Loucy (cell line): ENCODE results near the gene PRIMA1.

Source experiments
- H2AFZ ChIP-seq: fragments of 200-600 bp; sonication (generic); 2 replicates; pipeline ENCODE4 v1.6.0; 2016; ENCODE audit warnings: antibody characterized with exemption, mild to moderate bottlenecking, low read length, moderate library complexity
- H3F3A ChIP-seq: fragments of 200-600 bp; 2 replicates; pipeline ENCODE4 v1.6.0; 2016; ENCODE audit warnings: antibody characterized with exemption, low read depth, mild to moderate bottlenecking
- H3K27me3 ChIP-seq: fragments of 200-600 bp; sonication (generic); 2 replicates; pipeline ENCODE4 v1.6.1; 2014; ENCODE audit warnings: low read length, mild to moderate bottlenecking; ENCODE audit not compliant: insufficient read depth, poor library complexity, severe bottlenecking
- H3K36me3 ChIP-seq: fragments of 200-600 bp; sonication (generic); 2 replicates; pipeline ENCODE4 v1.6.1; 2016; ENCODE audit warnings: low read length; ENCODE audit not compliant: insufficient read depth
- H3K4me1 ChIP-seq: fragments of 200-600 bp; sonication (generic); 2 replicates; pipeline ENCODE4 v1.5.1; 2014; ENCODE audit warnings: low read length, mild to moderate bottlenecking; ENCODE audit not compliant: insufficient read depth, poor library complexity, severe bottlenecking
- H3K4me2 ChIP-seq: fragments of 200-600 bp; sonication (generic); 2 replicates; pipeline ENCODE4 v1.6.0; 2014; ENCODE audit warnings: antibody characterized with exemption, low read length, low read depth, mild to moderate bottlenecking; ENCODE audit not compliant: poor library complexity, severe bottlenecking
- H3K4me3 ChIP-seq: fragments of 200-600 bp; sonication (generic); 2 replicates; pipeline ENCODE4 v1.5.1; 2014; ENCODE audit warnings: low read length, mild to moderate bottlenecking, mixed read lengths; ENCODE audit not compliant: poor library complexity, severe bottlenecking
- H3K79me2 ChIP-seq: fragments of 200-600 bp; sonication (generic); 2 replicates; pipeline ENCODE4 v1.6.1; 2014; ENCODE audit warnings: low read length; ENCODE audit not compliant: insufficient read depth
- H3K9ac ChIP-seq: fragments of 200-600 bp; sonication (generic); 2 replicates; pipeline ENCODE4 v1.6.0; 2014; ENCODE audit warnings: mild to moderate bottlenecking, low read depth, low read length, moderate library complexity; ENCODE audit not compliant: poor library complexity, severe bottlenecking
- H3K9me2 ChIP-seq: fragments of 200-600 bp; sonication (generic); replicated peaks from 2 replicates; pipeline ENCODE4 v1.6.1; 2016; ENCODE audit warnings: low read depth, low read length, mixed read lengths
- H3K9me3 ChIP-seq: fragments of 200-600 bp; sonication (generic); 2 replicates; pipeline ENCODE4 v1.6.1; 2014; ENCODE audit warnings: mild to moderate bottlenecking, antibody characterized with exemption, low read length, low read depth; ENCODE audit not compliant: insufficient read depth
- H4K20me1 ChIP-seq: fragments of 200-600 bp; sonication (generic); 2 replicates; pipeline ENCODE4 v1.6.0; 2014; ENCODE audit warnings: antibody characterized with exemption, low read length, mild to moderate bottlenecking; ENCODE audit not compliant: insufficient read depth, poor library complexity, severe bottlenecking
- EZH2phosphoT487 ChIP-seq: fragments of 200-600 bp; IDR thresholded peaks from 2 replicates; pipeline ENCODE4 v1.6.1; 2018; ENCODE audit warnings: antibody characterized with exemption, mild to moderate bottlenecking, moderate library complexity, borderline replicate concordance
- TF ChIP-seq, protein P1 (sequence below): fragments of 200-600 bp; sonication (generic); conservative IDR thresholded peaks from 2 replicates; pipeline ENCODE4 v1.5.1; 2014; ENCODE audit warnings: mild to moderate bottlenecking, antibody characterized with exemption, low read length

The PRIMA1 gene

DNA sequence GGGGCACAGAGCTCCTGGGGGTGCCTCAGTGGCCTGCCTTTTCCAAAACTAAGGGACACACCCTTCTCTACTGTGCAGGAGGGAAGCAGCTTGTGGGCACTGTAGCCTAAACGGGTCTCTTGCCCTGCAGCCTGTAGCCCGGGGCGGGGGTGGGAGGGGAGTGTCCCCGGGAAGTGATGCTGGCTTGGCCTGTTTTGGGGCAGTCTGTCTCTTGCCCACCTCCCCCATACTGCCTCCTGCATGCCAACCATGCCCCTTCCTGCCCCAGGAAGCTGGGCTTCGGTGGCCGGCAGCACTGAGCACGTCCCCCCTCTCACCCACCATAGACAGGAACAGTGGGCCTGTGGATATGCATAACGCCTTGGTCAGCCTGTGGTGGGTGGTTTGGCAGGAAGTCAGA, 43.4 kb downstream of the PRIMA1 start:
- no peaks in the 10 kb centered on the region for H3K9me3 ChIP-seq

DNA sequence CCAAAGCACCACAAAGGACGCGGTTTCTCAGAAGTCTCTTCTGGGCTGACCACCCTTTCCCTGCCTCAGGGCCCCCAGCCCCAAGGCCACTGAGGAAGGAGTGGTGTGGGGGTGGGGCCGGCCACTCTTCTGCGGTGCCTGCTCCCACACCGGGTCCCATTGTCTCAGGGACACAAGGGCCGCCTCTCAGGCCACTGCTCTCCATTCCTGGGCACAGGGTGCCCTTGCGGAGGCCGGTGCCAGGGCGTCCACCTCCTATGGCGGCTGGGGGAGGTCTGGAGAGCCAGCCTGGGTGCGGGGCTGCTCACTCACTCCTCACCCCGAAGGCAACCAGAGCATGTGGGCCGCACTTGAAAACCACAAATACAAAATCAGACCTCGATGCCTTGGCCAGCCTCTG, 44.1 kb downstream of the PRIMA1 start:
- no peaks in the 10 kb centered on the region for H3K9me3 ChIP-seq
- H3K9ac ChIP-seq, result no peak overlapping the region
- no peak overlapping the region for H2AFZ ChIP-seq
- H3K4me3 ChIP-seq, result no peak overlapping the region
- H3K79me2 ChIP-seq, result no peaks in the 10 kb centered on the region
- H3K9me2 ChIP-seq, result no peaks in the 10 kb centered on the region
- H3F3A ChIP-seq, result no peaks in the 10 kb centered on the region
- no peaks in the 10 kb centered on the region for H3K36me3 ChIP-seq
- no peaks in the 10 kb centered on the region for H3K4me1 ChIP-seq
- TF ChIP-seq, protein P1, sequence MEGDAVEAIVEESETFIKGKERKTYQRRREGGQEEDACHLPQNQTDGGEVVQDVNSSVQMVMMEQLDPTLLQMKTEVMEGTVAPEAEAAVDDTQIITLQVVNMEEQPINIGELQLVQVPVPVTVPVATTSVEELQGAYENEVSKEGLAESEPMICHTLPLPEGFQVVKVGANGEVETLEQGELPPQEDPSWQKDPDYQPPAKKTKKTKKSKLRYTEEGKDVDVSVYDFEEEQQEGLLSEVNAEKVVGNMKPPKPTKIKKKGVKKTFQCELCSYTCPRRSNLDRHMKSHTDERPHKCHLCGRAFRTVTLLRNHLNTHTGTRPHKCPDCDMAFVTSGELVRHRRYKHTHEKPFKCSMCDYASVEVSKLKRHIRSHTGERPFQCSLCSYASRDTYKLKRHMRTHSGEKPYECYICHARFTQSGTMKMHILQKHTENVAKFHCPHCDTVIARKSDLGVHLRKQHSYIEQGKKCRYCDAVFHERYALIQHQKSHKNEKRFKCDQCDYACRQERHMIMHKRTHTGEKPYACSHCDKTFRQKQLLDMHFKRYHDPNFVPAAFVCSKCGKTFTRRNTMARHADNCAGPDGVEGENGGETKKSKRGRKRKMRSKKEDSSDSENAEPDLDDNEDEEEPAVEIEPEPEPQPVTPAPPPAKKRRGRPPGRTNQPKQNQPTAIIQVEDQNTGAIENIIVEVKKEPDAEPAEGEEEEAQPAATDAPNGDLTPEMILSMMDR, result no peak
- no peak for TF ChIP-seq EZH2phosphoT487
- no peak overlapping the region for H3K4me2 ChIP-seq
- H3K27me3 ChIP-seq, result no peaks in the 10 kb centered on the region
- no peaks in the 10 kb centered on the region for H4K20me1 ChIP-seq

More for the DNA sequence above, 43.4 kb downstream of the PRIMA1 start:
- Histone ChIP-seq H3K9ac (no peak overlapping the region), H3K27me3 (no peaks in the 10 kb centered on the region), H3K4me2 (no peak overlapping the region), H2AFZ (no peak overlapping the region), H3K4me3 (no peak overlapping the region), H3K9me2 (no peaks in the 10 kb centered on the region), H3K4me1 (no peaks in the 10 kb centered on the region), H3F3A (no peaks in the 10 kb centered on the region), H3K79me2 (no peaks in the 10 kb centered on the region), H3K36me3 (no peaks in the 10 kb centered on the region), H4K20me1 (no peaks in the 10 kb centered on the region)
- TF ChIP-seq, protein P1, result no peak
- no peak for TF ChIP-seq EZH2phosphoT487

DNA sequence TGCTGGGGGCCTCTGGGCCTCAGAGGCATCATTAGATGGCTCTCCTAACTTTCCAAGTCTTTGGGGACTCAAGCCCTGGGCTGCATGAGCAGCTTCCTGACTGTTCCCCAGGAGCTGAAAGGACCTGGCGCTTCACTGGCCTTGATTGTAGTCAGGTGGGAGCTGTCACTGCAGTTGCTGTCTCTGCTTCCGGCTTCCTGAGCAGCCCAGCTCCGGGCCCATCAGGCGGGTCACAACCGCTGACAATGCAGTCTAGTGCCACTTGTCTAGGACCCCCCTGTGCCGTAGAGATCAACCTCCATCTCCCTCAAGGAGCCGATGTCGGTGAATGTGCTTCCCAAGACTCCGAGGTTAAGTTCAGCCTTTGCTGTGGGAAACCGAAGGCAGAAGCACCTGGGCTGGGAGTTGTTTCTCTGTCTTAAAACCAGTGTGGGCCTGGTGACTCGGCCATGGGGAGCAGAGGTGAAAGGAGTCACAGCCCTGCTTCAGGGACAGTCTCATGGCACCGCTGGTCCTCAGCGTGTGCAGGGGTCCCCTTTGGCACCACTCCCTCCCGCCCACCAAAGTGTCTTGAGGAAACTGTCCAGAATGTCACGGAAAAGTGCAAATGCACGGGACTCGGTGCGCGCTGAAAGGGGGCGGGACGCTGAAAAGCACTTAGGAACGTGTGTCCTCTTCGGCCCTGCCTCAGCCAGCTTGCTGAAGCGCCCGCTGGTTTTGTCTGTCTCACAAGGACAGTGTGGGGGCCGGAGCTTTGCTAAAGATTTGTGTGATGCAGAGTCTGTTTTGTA, 44.8 kb downstream of the PRIMA1 start:
- Histone ChIP-seq H3K4me3 (no peak overlapping the region), H3K4me2 (no peak overlapping the region), H3K9me2 (no peaks in the 10 kb centered on the region), H3K9me3 (no peaks in the 10 kb centered on the region), H3K27me3 (no peaks in the 10 kb centered on the region), H3F3A (no peaks in the 10 kb centered on the region), H3K9ac (no peak overlapping the region), H2AFZ (no peak overlapping the region), H3K36me3 (no peaks in the 10 kb centered on the region), H4K20me1 (no peaks in the 10 kb centered on the region), H3K4me1 (no peaks in the 10 kb centered on the region), H3K79me2 (no peaks in the 10 kb centered on the region)
- no peak for TF ChIP-seq EZH2phosphoT487
- TF ChIP-seq, protein P1, result no peak
